SKM-1 treated with dmso at 0.1 percent for 144 hours (cell line): ENCODE results near the gene CNDP2.

Experiments
- DNase-seq: peaks from one replicate; lab custom pipeline; 2025; ENCODE audit not compliant: unreplicated experiment; lab: John Stamatoyannopoulos, UW

The CNDP2 gene

DNA sequence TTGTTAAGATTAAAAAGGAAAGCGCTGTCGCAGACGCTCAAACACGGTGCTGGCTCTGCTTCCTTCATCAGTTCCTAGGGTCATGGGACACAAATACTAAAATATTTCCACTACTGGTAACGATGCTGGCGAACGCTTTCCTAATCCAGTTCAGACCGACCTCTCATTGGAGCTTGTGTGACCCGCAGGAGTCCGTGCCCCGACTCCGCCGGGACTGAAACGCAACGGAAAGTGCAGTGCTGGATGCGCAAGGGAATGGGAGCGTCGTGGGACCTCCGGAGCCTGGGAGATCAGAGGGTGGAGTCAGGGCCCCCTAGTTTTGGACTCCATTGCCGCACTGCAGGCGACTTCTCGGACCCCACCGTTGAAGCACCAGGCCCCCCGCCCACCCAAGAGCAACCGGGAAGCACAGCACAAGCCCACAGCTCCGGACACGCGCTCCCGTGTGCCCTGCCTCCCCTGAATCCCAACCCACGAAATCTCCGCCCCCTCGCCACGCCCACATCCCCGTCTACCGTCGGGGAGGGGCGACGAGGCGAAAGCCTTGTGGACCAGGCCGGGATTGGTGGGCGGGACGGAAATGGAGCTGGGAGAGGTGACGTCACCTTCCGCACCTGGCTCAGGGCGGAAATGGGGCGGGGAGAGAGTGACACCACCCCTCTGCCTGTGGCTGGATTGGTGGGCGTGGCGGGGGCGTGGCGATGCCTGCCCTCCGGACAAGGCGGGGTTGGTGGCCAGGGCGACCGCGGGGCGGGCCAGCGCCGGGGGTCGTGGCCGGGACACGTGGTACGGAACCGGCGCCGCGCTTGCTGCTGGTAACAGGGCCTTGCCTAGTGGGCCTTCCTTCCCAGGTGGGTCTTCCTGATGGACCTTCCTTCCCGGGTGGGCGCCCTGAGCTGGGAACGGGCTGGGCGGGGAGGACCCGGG lies at the start of gene CNDP2:
TSS of gene CNDP2 (plus strand) at position 783 of the 927 bp plus-strand sequence. CDS start 3,611 bp downstream, outside the sequence.
- peak; percentile 95 for DNase-seq

- no peak for DNase-seq
Observed at GRCh38 chr18:74446631-74447403, 49.3 kb upstream of the CNDP2 start.

- no peak for DNase-seq
Observed at GRCh38 chr18:74447404-74448152, 48.6 kb upstream of the CNDP2 start.

DNA sequence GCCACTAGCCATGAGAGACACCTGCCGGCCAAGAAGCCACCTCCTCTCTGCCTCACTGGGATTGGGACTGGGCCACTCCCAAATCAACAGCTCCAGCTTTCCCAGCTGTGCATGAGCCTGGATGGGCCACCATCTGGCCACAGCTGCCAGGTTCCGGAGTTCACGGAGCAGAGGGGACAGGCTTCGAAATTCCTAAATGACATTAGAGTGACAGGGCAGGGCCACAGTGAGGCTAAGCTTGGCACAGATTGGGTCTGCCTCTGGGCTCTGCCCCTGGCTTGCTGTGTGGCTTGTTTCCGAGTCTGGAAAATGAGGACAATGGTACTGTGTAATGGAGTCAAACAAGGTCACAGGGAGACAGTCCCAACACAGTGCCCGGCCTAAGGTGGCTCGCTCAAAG lies 45.5 kb upstream of the CNDP2 start:
- no peak for DNase-seq

- no peak for DNase-seq
Observed at GRCh38 chr18:74451148-74451547, 45.0 kb upstream of the CNDP2 start.

- no peak for DNase-seq
Observed at GRCh38 chr18:74453016-74453566, 43.1 kb upstream of the CNDP2 start.

- no peak for DNase-seq
Observed at GRCh38 chr18:74453642-74454198, 42.4 kb upstream of the CNDP2 start.

DNA sequence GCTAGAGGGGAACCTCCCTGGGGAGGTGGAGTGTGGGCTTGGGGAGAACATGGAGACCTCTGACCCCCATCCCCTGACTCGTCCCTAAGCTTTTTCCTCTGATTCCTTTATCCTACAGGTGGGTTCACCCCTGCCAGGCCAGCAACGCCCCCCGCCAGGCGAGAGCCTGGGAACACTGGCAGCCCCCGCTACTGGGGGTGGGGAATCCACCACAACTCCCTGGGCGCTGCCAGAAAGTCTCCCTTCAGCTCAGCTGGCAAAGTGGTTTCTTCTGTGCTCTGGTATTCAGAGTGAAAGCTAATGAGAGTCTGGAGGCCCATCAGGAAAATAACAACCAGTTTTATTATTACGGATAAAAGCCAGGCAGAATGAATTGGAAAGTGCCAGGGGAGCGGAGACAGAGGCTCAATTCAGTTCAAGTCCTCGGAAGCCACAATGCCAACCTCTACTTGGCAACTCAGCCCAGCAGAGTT lies 41.8 kb upstream of the CNDP2 start:
- no peak for DNase-seq

DNA sequence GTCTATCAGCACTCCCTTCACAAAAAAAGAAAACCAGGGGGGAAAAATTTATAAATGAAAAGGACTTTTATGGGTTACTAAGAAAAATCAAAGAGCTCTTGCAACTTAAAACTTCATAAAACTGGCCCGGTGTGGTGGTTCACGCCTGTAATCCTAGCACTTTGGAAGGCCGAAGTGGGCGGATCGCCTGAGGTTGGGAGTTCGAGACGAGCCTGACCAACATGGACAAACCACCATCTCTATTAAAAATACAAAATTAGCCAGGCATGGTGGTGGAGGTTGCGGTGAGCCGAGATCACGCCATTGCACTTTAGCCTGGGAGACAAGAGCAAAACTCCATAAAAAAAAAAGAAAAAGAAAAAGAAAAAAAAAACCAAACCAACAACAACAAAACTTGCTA lies 40.8 kb upstream of the CNDP2 start:
- DNase-seq, result no peak

DNA sequence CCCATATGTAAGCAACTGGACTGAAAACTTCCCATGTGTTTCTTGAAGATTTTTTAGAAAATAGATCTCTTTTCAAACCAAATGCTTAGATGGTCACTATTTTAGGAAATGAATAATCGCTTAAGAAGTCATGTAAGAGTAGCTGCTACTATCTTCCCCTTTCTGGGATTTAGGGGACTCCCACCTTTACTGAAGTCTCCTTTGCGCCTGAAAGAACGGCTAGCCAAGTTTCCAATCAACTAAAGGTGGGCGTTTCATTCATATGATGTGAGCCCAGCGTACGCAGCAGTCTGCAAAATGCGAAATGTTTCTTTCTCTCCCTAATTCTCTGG lies 40.2 kb upstream of the CNDP2 start:
- DNase-seq, result no peak

DNA sequence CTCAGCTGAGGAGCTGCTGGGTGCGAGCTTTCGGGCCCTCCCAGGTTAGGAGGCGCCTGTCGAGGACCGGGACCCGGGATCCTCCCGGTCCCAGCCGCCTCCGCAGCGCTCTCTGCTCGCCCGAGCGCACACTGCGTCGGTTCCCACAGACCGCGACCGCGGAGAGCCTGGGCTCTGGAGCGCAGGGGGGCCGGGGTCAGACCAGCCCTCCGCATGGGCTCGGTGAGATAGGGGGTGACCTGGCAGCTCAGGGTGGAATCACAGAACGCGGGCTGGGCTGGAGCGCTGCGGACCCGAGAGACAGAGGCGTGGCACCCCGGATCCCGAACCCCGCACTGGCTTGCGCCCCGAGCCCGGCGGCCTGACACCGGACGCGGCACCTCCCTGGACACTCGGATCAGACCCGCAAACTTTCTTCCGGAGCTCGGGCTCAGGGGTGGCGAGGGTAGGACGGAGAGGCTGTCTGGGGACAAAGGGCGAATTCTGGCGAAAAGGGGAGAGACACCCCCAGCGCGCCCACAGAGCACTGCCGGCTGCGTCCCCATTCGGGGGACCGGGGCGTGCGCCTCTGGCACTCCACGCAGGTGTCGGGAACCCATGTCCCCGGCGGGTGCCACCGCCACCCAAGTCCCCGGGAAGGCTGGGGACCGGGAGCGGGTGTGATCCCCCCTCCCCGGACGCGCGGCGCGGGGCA lies 39.7 kb upstream of the CNDP2 start:
- no peak for DNase-seq

- no peak for DNase-seq
Observed at GRCh38 chr18:74457043-74457724, 39.0 kb upstream of the CNDP2 start, which contains the start of gene DIPK1C. Gene DIPK1C (minus strand): TSS chr18:74457308. CDS start chr18:74457259, 49 bp downstream.

DNA sequence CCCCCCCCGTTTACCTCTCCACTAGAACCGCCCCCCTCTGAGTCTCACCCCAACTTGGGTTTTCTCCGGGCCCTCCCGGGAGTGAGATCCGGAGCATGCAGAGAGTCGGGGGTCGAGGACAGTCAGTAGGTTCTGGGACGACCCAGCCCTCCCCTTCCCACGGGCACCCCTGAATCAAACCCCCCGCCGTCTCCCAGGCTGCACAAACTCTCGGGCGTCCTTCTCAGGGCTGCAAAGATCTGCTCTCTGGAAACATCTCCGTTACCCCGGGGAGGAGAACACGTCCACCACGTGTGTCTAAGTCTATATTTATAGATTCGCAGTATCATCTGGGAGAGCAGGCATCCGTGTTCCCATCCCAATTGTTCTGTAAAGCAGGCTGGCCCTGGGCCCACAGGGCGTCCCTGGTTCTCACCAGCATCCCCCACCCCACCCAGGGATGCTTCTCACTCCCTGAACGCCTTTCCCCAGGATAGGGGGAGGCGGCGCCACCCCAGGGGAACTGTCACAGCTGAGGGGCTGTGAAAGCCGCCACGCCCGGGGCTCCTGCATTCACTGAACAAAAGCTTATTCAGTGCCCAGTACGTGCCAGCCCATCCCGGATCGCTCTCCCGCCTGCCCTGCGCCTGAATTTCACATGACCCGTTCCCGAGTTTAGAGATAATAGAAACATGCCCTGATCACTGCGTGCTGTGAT lies 38.3 kb upstream of the CNDP2 start:
- no peak for DNase-seq

DNA sequence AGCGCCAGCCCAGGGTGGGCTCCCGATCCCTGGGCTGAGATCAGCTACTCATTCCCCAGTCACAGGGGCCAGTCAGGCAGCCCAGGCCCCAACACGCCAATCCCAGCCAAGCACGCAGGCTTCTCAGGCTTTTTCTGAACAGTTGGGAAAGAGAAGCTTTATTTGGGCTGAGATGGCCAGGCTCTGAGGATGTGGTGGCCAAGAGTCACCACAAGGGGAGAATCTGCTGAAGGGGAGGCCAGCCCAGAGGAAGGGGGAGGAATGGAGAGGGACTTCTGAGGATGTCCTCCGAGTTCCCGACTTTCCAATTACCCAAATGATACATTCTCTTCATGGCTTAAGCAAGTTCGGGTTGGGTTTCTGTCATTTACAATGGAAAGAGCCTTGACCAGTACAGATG lies 36.3 kb upstream of the CNDP2 start:
- no peak for DNase-seq

DNA sequence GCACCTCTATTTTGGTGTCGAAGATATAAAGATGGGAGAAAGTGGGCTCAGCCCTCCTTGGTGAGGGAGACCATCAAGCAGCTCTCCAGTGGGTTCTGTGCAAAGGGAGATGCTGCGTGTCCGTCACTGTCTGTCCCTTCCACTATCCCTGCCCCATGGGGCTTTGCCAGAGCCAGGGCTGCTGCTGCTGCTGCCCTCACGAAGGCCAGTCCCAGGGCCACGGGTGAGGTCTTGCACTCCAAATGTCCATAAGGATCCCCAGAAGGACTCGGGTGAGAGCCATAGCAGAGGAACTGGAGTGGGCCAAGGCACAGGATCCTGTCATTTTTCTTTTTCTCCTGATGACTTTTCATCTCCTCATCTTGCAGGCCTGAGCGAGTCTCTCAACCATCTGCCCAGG lies 35.3 kb upstream of the CNDP2 start:
- DNase-seq, result no peak

DNA sequence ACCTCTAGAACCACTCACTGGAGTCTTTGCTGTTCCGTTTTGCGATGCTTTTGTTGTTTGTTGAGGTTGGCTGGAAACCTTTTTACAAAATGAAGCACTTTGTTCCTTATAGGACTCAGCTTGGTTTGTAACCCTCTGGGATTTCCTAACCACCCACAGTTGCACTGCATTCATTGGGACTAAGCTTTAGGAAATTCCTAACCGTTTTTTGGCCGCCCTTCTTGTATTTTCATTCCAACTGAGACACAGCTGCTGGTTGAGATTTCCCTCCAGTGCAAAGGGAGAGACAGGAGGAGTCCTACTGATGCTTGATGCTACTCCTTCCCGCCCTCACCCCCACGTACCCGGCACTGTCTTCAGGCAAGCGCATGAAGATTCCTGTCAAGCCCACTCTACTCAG lies 32.9 kb upstream of the CNDP2 start:
- no peak for DNase-seq

DNA sequence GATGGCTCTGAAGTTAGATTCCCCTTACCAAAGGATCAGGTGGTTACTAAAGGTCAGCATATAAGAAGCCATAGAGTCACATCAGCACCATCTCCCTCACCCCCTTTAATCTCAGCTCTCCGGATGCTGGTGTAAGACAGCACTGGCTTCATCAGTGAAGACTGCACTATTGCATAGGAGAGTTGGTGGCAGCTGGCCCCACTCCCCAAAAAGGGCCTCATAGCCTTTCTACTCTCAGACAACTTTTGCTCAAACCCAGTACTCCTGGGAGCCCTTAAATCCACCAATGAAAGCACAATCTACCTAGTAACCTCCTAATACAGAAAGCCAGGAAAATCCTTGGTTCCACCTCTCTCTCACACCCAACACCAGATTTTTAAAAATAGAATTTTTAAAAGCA lies 32.2 kb upstream of the CNDP2 start:
- no peak for DNase-seq

GRCh38 chr18:74465775-74466174 lies 30.4 kb upstream of the CNDP2 start:
- DNase-seq, result no peak

- DNase-seq, result no peak
Observed at GRCh38 chr18:74468547-74469061, 27.6 kb upstream of the CNDP2 start.
